Lower leg skin (tissue), 4 donors: Measurements from ENCODE around the gene LMO1. TPM values are rescaled to one million over a fixed set of nuclear protein-coding genes. Genes with fewer than 3 reads are reported as not detected.

Experiments
- DNase-seq, 2 donors: peaks; one replicate each; pipeline ENCODE4 v3.0.0-alpha.2; 2019; ENCODE audit warnings: low spot score in 2 of 2
- H3K4me3 ChIP-seq: fragments of 200-600 bp; sonication (generic); 2 replicates; pipeline ENCODE4 v1.5.1; 2017; ENCODE audit warnings: mild to moderate bottlenecking, low read depth; ENCODE audit not compliant: poor library complexity, severe bottlenecking
- CTCF ChIP-seq, 3 donors: fragments of 450-650 bp; IDR thresholded peaks; one replicate each; pipeline ENCODE4 v1.5.1; 2016; ENCODE audit warnings: antibody characterized with exemption in 3 of 3, mild to moderate bottlenecking in 3 of 3, moderate library complexity in 2 of 3
- POLR2A ChIP-seq, 2 donors: fragments of 450-650 bp; IDR thresholded peaks; one replicate each; pipeline ENCODE4 v1.6.1; 2016 to 2017; ENCODE audit warnings: antibody characterized with exemption in 2 of 2, mild to moderate bottlenecking in 1 of 2, moderate library complexity in 1 of 2
- WGBS, 2 donors: methylation state at CpG; one replicate each; pipeline ENCODE4 v1.1.5; 2018; 5-methylcytosine and 5-hydroxymethylcytosine counted together
- intact Hi-C: fragments of 100-400 bp; cut with DNase I; formaldehyde crosslinking; loops from one replicate; pipeline ENCODE4 v1.15.0; 2023; ENCODE audit warnings: low total_unique reads
- total RNA-seq, 4 donors: library from RNA; depleted of rRNA; stranded (reverse); fragments of >200 nt; gene quantifications; one replicate each; pipeline ENCODE4 v1.1.0, GENCODE V29; 2016

LMO1 gene
- total RNA-seq, 4 donors from 2014 or later = 7.0 to 19.3 (median 8.4) TPM

GRCh38 chr11:8283465-8284230 is 20.0 kb upstream of the LMO1 start:
- TF ChIP-seq CTCF (IDR thresholded peaks at IDR 0.05) = no peak
- TF ChIP-seq POLR2A (IDR thresholded peaks at IDR 0.05) = no peak
- peak; percentile 13 to 81 for DNase-seq
- H3K4me3 ChIP-seq = no peak overlapping the region
- intact Hi-C loops = no loop called here
- 0 to 11% methylated on average over 21 to 23 of the region's 32 CpGs for WGBS, 2 donors

- 22 to 29% methylated on average over 8 of the region's 8 CpGs for WGBS, 2 donors
- intact Hi-C loops = no loop called here
- H3K4me3 ChIP-seq = no peak overlapping the region
- TF ChIP-seq POLR2A (IDR thresholded peaks at IDR 0.05) (no peak), CTCF (IDR thresholded peaks at IDR 0.05) (no peak)
- peak in 1 of 2 donors; percentile 21 for DNase-seq
Measured at GRCh38 chr11:8283100-8283464, 19.4 kb upstream of the LMO1 start.

GRCh38 chr11:8282631-8283030 is 19.0 kb upstream of the LMO1 start:
- DNase-seq = peak; percentile 11 to 60
- TF ChIP-seq POLR2A (IDR thresholded peaks at IDR 0.05) (no peak), CTCF (IDR thresholded peaks at IDR 0.05) (no peak)
- WGBS, 2 donors = 51 to 57% methylated on average over 10 of the region's 10 CpGs
- intact Hi-C loops = no loop called here
- H3K4me3 ChIP-seq = no peak overlapping the region

- intact Hi-C loops = no loop called here
- WGBS, 2 donors = 91 to 95% methylated on average over 2 of the region's 2 CpGs
- peak; percentile 4 to 72 for DNase-seq
- TF ChIP-seq POLR2A (IDR thresholded peaks at IDR 0.05) = no peak
- TF ChIP-seq CTCF (IDR thresholded peaks at IDR 0.05) = no peak
- no peak overlapping the region for H3K4me3 ChIP-seq
Measured at GRCh38 chr11:8281266-8281665, 17.6 kb upstream of the LMO1 start.

- H3K4me3 ChIP-seq = no peak overlapping the region
- intact Hi-C loops = no loop called here
- DNase-seq = peak in 1 of 2 donors; percentile 79
- 46 to 61% methylated on average over 6 to 7 of the region's 7 CpGs for WGBS, 2 donors
- TF ChIP-seq POLR2A (IDR thresholded peaks at IDR 0.05) (no peak), CTCF (IDR thresholded peaks at IDR 0.05) (no peak)
Measured at GRCh38 chr11:8277691-8278090, 14.0 kb upstream of the LMO1 start.

GRCh38 chr11:8276528-8276927 is 12.8 kb upstream of the LMO1 start:
- intact Hi-C loops = no loop called here
- WGBS, 2 donors = 64 to 67% methylated on average over 4 of the region's 4 CpGs
- DNase-seq = peak in 1 of 2 donors; percentile 10
- no peak for TF ChIP-seq POLR2A (IDR thresholded peaks at IDR 0.05)
- no peak for TF ChIP-seq CTCF (IDR thresholded peaks at IDR 0.05)
- no peak overlapping the region for H3K4me3 ChIP-seq
